ENCODE measurements around the gene SMYD3.

GRCh38 chr1:245786948-245787347, 720.1 kb downstream of the SMYD3 start:
- TF ChIP-seq TAF1 (IDR thresholded peaks at IDR 0.05; ENCODE audit: borderline replicate concordance, insufficient read depth, low read length) (no peak), REST (IDR thresholded peaks at IDR 0.05; ENCODE audit: insufficient read depth in 1 of 2, low read depth in 2 of 2, low read length in 2 of 2) (no peak)
